Measurements from ENCODE around the gene RABL6.

The RABL6 gene

DNA sequence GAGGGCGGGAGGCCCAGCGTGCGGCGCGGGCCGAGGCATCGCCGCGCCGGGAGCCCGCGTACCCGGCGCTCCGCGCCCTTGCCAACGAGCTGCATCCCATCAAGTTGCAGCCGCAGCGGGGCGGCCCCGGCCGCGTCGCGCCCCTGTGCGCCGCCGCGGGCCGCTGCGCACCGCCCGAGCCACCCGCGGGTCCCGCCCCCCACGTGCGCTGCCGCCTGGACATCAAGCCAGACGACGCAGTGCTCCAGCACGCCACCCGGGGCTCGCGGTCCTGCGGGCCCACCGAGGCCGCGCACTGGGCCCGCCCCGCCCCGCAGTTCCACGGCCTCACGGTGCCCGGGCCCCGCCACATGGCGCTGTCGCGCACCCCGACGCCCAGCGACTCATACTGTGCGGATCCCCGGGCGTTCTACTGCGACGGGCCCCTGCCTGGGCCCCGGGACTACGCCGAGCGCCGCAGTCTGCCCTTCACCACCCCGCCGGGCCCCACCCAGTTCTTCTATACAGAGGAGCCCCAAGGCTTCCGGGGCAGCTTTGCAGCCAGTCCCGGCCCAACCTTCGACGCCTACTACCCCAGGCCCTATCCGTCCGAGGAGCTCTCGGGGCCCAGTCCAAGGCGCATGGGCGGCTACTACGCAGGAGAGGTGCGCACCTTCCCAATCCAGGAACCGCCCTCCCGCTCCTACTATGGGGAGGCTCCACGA, 37.2 kb downstream of the RABL6 start:
- no peak for FAIRE-seq

DNA sequence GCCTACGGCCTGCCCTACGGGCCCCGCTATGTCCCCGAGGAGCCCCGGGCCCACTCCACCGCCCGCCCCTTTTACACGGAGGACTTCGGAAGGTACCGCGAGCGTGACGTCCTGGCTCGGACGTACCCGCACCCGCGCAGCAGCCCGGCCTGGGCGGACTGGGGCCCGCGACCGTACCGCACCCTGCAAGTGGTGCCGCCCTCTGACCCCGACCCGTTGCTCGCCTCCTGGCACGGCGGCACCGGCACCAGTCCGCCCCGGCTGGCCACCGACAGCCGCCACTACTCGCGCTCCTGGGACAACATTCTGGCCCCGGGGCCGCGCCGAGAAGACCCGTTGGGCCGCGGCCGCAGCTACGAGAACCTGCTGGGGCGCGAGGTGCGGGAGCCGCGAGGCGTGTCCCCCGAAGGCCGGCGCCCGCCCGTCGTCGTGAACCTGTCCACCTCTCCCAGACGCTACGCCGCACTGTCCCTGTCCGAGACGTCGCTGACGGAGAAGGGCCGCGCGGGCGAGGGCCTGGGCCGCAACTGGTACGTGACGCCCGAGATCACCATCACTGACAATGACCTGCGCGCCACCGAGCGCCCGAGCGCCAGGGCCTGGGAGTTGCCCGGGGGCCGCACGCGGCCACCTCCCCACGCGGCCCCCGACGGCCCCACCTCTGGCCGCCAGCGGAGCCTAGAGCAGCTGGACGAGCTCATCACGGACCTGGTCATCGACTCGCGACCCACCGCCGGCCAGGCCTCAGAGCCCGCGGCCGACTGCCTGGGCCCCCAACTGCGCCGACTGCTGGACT, 37.9 kb downstream of the RABL6 start:
- FAIRE-seq: no peak
- no peak for DNase-seq (ENCODE audit: insufficient read length, low spot score)

More for the DNA sequence above, 37.2 kb downstream of the RABL6 start:
- DNase-seq (ENCODE audit: insufficient read length, low spot score): no peak

DNA sequence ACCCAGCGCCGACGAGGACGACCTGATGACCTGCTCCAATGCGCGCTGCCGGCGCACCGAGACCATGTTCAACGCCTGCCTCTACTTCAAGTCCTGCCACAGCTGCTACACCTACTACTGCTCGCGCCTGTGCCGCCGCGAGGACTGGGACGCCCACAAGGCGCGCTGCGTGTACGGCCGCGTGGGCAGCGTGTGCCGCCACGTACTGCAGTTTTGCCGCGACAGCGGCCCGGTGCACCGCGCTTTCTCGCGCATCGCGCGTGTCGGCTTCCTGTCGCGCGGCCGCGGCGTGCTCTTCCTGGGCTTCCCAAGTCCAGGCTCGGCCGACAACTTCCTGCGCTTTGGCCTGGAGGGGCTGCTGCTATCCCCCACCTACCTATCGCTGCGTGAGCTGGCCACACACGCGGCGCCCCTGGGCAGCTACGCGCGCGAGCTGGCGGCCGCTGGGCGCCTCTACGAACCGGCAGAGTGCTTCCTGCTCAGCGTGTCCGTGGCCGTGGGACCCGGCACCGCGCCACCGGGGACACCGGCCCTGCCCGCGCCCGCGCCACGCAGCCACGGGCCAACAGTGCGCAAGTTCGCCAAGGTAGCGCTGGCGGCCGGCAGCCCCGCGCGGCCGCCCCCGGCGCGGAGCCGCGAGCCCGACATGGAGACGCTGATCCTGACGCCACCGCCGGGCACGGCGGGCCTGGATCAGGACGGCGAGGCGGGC, 38.8 kb downstream of the RABL6 start:
- DNase-seq (ENCODE audit: insufficient read length, low spot score) (no peak), FAIRE-seq (no peak)

- DNase-seq (ENCODE audit: insufficient read length, low spot score): peak; percentile 27
Measured at GRCh38 chr9:136847088-136847825, 39.5 kb downstream of the RABL6 start.

DNA sequence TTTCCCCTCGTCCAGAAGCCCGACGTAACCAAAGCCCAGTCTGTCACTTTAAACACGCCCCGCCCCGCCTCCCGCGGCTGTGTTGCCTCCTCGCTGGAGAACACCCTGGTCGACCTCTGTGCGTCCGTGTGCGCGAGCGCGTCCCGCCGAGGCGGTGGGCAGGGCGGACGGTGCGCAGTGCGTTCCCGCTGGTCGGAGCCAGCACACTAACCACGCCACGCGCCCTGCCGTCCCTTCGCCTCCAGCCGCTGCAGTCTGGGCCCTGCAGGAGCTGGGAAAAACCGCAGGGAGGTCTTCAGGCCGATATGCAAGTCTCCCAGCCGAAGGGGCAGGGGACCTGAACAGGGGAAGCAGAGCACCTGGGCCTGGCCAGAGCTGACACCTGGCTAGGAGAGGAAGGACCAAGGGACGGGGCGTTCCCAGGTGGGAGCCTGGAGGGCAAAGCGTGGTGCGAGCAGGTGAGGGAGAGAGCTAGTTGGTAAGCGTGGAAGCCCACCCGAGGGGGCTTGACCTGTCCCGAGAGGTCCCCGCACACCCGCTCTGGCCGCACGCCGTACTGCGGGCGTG, 40.2 kb downstream of the RABL6 start:
- FAIRE-seq (peak; percentile 85), DNase-seq (ENCODE audit: insufficient read length, low spot score) (peak; percentile 64)

More at GRCh38 chr9:136847088-136847825, 39.5 kb downstream of the RABL6 start:
- no peak for FAIRE-seq

DNA sequence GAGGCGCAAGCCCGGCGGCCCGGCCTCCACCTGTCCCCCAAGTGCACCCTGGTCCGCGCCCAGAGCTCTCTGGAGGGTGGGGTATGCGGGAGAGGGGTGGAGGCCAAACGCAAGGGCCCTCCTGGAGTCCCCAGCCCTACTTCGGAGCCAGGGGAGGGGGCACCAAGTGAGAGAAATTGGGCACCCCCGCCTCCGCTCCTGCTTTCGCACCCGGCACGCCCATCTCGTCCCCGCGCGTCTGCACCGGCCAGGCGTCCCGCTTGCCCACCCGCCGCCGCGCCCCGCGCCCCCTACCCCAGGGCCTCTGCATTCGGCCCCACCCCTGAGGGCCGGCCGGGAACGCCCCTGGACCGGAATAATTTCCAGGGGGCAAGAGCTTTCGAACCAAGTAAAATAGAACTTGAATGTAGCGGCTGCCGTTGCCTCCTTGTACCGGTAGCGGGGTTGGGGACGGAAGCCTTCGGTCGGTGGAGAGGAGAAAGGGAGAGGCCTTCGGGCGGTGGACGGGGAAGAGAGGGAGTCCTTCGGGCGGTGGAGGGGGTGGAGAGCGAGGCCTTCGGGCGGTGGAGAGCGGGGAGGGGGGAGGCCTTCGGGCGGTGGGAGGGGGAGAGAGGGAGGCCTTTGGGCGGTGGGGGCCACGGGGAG, 40.8 kb downstream of the RABL6 start:
- DNase-seq (ENCODE audit: insufficient read length, low spot score) (no peak), FAIRE-seq (no peak)

DNA sequence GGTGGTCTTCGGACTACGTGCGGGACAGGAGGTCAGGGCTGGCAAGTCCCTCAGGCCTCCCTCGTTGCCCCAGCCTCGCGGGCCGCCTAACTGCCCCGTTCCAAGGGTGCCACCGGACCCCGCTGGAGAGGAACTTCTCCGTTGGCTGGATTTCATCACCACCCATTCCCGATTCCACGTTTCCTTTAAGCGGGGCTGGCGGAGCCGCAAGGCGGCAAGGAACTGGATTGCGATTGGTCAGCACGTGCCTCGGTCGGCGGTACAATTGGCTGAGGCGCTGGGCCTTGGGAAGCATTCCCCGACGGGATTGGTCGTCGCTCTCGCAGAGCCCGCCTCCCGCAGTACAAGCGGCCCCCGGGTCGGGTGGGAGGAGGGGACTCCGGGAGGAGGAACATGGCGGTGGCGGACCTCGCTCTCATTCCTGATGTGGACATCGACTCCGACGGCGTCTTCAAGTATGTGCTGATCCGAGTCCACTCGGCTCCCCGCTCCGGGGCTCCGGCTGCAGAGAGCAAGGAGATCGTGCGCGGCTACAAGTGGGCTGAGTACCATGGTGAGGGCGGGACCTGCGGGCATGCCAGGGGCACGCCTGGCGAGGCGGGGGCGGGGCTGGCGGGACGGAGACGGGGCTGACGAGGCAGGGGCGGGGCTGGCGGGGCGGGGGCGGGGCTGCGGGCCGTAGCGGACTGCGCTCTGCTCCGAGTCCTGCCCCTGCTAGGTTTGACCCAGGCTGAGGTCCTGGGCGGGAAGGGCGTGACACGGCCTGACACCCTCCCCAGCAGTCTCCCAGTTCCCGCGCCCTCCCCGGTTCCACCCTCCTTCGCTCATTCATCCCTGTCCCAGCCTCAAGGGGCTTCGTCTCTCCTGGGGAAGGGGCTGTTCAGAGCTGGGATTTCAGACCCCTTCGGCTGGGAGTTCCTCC, 41.6 kb downstream of the RABL6 start, which contains the start of gene PHPT1:
TSS of gene PHPT1 (plus strand) at position 372 of the 922 bp plus-strand sequence. CDS start at position 394, 22 bp downstream.
- FAIRE-seq (peak; percentile 88), DNase-seq (ENCODE audit: insufficient read length, low spot score) (peak; percentile 98)

GRCh38 chr9:136849960-136850865, 42.5 kb downstream of the RABL6 start:
- DNase-seq (ENCODE audit: insufficient read length, low spot score) (no peak), FAIRE-seq (no peak)

DNA sequence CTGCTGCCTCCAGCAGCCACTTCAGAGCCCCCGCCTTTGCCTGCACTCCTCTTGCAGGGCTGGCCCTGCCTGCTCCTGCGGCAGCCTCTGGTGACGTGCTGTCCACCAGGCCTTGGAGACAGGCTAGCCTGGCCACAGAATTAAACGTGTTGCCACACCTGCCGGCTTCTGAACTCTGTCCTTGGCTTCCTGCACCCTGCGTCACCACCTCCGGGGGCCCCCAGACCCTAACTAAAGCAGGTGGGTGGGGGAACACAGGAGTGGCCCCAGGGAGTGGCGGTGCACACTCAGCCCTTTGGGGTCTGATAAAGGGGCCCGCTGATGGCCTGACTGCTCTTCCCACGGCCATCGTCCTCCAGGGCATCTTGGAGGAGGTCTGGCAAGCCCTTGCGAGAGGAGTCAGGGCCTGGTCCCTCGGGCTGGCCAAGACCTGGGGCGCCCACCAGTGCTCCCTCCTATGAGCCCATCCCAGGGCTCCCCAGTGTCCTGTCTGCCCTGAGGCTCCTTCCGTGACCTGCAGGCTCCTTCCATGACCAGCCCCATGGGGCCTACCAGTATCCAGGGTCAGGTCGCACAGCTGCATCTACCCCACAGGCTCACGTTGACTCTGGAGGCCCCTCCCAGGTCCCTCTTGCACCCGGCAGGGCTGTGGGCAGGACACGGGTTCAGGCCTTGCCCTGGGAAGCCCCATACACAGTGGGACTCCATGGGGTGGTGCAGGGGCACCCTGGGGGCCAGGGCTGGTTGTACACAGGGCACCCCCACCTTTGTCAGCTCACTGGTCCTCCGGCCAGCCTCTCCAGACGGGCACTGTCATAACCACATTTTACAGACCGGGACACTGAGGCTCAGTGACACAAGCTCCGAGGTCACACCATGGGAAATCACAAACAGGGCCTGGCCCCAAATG, 43.4 kb downstream of the RABL6 start:
- no peak for FAIRE-seq

GRCh38 chr9:136851941-136852663, 44.4 kb downstream of the RABL6 start, which contains the start of gene MAMDC4:
Gene MAMDC4, plus strand, starts transcription at chr9:136852346. Its CDS starts 71 bp downstream, at chr9:136852417.
- no peak for DNase-seq (ENCODE audit: insufficient read length, low spot score)
- FAIRE-seq: no peak

More for the DNA sequence above, 43.4 kb downstream of the RABL6 start:
- DNase-seq (ENCODE audit: insufficient read length, low spot score): no peak

DNA sequence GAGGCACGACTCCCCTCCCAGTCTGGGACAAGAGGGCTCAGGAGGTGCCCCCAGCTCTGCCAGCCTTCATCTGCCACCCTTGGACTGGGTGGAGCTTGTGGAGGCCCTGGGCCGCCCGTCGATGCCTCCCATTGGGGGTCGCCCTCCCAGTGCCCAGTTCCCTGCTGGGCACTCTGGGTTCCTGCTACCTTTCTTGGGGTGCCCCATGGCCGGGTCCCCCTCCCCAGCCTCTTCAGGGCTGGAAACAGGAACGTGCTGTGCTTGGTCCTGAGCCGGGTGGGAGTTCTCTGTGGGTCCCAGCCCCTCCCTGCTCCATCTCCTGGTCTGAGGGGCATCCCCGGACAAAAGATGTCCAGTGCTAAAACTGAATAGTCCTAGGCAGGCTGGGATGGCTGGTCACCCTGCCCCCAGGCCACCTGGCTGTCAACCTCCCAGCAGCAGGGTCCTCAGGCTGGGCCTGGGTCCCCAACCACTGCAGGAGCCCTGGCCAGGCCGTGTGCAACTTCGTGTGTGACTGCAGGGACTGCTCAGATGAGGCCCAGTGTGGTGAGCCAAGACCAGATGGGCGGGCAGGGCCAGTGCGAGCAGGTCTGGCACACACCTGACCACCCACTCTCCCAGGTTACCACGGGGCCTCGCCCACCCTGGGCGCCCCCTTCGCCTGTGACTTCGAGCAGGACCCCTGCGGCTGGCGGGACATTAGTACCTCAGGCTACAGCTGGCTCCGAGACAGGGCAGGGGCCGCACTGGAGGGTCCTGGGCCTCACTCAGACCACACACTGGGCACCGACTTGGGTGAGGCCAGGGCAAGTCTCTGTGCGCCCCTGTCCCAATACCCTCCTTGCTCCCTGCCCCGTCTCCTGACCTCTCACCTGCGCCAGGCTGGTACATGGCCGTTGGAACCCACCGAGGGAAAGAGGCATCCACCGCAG, 45.2 kb downstream of the RABL6 start:
- FAIRE-seq: no peak

DNA sequence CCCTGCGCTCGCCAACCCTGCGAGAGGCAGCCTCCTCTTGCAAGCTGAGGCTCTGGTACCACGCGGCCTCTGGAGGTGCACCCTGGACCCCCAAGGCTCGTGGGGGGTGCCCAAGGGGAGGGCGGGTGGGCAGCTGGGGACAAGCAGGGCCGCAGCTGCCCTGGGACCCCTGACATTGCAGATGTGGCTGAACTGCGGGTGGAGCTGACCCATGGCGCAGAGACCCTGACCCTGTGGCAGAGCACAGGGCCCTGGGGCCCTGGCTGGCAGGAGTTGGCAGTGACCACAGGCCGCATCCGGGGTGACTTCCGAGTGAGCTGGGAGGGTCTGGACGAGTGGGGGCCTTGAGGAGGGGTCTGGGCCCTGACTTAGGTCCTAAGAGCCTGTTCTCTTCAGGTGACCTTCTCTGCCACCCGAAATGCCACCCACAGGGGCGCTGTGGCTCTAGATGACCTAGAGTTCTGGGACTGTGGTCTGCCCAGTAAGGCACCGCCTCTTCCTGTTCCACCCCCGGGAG, 45.9 kb downstream of the RABL6 start:
- no peak for FAIRE-seq
- DNase-seq (ENCODE audit: insufficient read length, low spot score): no peak

More for the DNA sequence above, 45.2 kb downstream of the RABL6 start:
- DNase-seq (ENCODE audit: insufficient read length, low spot score): no peak

DNA sequence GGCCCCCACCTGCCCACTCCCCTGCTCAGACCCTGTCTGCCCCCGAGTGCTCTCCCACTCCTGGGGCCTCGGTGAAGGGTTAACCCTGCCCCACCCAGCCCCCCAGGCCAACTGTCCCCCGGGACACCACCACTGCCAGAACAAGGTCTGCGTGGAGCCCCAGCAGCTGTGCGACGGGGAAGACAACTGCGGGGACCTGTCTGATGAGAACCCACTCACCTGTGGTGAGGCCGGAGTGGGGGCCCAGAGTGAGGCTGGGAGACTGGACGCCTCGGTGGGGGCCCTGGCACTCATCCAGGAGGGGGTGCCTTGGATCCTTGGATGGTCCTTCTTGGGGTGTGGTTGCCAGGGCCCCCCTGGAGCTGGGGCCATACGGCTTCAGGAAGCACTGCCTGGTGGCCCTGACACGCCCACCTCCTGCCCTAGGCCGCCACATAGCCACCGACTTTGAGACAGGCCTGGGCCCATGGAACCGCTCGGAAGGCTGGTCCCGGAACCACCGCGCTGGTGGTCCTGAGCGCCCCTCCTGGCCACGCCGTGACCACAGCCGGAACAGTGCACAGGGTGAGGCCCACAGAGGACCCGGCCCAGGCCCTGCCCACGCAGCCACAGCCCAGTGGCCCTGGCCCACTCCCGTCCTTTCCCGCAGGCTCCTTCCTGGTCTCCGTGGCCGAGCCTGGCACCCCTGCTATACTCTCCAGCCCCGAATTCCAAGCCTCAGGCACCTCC, 46.5 kb downstream of the RABL6 start:
- FAIRE-seq (no peak), DNase-seq (ENCODE audit: insufficient read length, low spot score) (no peak)
